Measurements from ENCODE around the gene GZMB. TPM values are rescaled to one million over a fixed set of nuclear protein-coding genes. Genes with fewer than 3 reads are reported as not detected.

The GZMB gene
- total RNA-seq, 1 experiment from 2014 or later = not detected

GRCh38 chr14:24669651-24670050, 35.7 kb upstream of the GZMB start:
- no peaks in the 10 kb centered on the region for H3K4me1 ChIP-seq (ENCODE audit: insufficient read depth, low read length)
- H4K20me1 ChIP-seq (ENCODE audit: control insufficient read depth, insufficient read depth, insufficient read length) = no peaks in the 10 kb centered on the region
- H4K8ac ChIP-seq (replicated peaks; ENCODE audit: insufficient read length, low read depth, low read length) = no peak overlapping the region
- H3K27me3 ChIP-seq (ENCODE audit: insufficient read depth, low read length) = no peaks in the 10 kb centered on the region
- no CpG with 5 or more reads among the region's 1 CpG for WGBS (ENCODE audit: extremely low coverage, insufficient read length, low lambda C conversion rate)
- no peak overlapping the region for H2BK20ac ChIP-seq (ENCODE audit: low read depth, low read length, poor library complexity, severe bottlenecking)
- no peak overlapping the region for H3K9ac ChIP-seq (ENCODE audit: extremely low read depth, insufficient read length, low read length)
- H3K4ac ChIP-seq (ENCODE audit: low read depth, low read length) = no peak overlapping the region
- no peak overlapping the region for H2BK120ac ChIP-seq (ENCODE audit: low read depth, low read length, poor library complexity, severe bottlenecking)
- H3K56ac ChIP-seq (ENCODE audit: insufficient read length, low read depth, low read length) = no peak overlapping the region
- no peak overlapping the region for H3K4me2 ChIP-seq (ENCODE audit: insufficient read depth, insufficient read length, low read length)
- H2AK5ac ChIP-seq (ENCODE audit: insufficient read length, low read length) = no peak overlapping the region
- Mint-ChIP-seq H3K4me3 (no peak overlapping the region), H3K9me3 (peaks cover 0 to 65% of the 10 kb centered on the region in 2 experiments; a peak in 2 of 5 replicates), H3K36me3 (ENCODE audit: insufficient read depth in 1 of 3, low read depth in 3 of 3) (peaks cover 0 to 17% (median 0%) of the 10 kb centered on the region in 3 experiments; a peak in 2 of 7 replicates), H3K27me3 (ENCODE audit: low read depth) (no peaks in the 10 kb centered on the region), H3K27ac (no peak overlapping the region), H3K4me1 (no peaks in the 10 kb centered on the region)
- H3K27ac ChIP-seq (ENCODE audit: insufficient read length, low read depth, low read length) = no peak overlapping the region
- no peak overlapping the region for H3K23ac ChIP-seq (ENCODE audit: insufficient read length, low read depth, low read length)
- H3T11ph ChIP-seq (ENCODE audit: low read length) = no peak overlapping the region
- H3K23me2 ChIP-seq (ENCODE audit: insufficient read length, low read depth, low read length, poor library complexity, severe bottlenecking) = no peaks in the 10 kb centered on the region
- H4K91ac ChIP-seq (ENCODE audit: insufficient read length, low read depth, low read length) = no peak overlapping the region
- no peak for TF ChIP-seq CTCF (conservative IDR thresholded peaks at IDR 0.05)
- H3K9me3 ChIP-seq (ENCODE audit: control insufficient read depth, low read depth, low read length) = no peaks in the 10 kb centered on the region
- no peaks in the 10 kb centered on the region for H3K79me1 ChIP-seq (ENCODE audit: insufficient read depth, low read depth, low read length, poor library complexity, severe bottlenecking)
- no peak overlapping the region for H2BK5ac ChIP-seq (ENCODE audit: insufficient read length, low read length)
- no peak overlapping the region for H4K5ac ChIP-seq (ENCODE audit: insufficient read length, low read depth, low read length)
- no peaks in the 10 kb centered on the region for H3K79me2 ChIP-seq (ENCODE audit: insufficient read depth, low read length)
- no peak overlapping the region for H2BK12ac ChIP-seq (ENCODE audit: insufficient read length, low read depth, low read length)
- no peak overlapping the region for H3K14ac ChIP-seq (ENCODE audit: insufficient read depth, low read length)
- H2AFZ ChIP-seq (ENCODE audit: low read length) = no peak overlapping the region
- H2BK15ac ChIP-seq (ENCODE audit: low read depth, low read length) = no peak overlapping the region
- no peak for DNase-seq
- no peak overlapping the region for H3K18ac ChIP-seq (ENCODE audit: insufficient read length, low read depth, low read length)

Data from H9 (cell line).